Measurements from ENCODE around the gene OST4. TPM values are rescaled to one million over a fixed set of nuclear protein-coding genes. Genes with fewer than 3 reads are reported as not detected.

OST4 gene
- total RNA-seq, 6 donors from 2014 or later = 90.4 to 265 (median 176) TPM

DNA sequence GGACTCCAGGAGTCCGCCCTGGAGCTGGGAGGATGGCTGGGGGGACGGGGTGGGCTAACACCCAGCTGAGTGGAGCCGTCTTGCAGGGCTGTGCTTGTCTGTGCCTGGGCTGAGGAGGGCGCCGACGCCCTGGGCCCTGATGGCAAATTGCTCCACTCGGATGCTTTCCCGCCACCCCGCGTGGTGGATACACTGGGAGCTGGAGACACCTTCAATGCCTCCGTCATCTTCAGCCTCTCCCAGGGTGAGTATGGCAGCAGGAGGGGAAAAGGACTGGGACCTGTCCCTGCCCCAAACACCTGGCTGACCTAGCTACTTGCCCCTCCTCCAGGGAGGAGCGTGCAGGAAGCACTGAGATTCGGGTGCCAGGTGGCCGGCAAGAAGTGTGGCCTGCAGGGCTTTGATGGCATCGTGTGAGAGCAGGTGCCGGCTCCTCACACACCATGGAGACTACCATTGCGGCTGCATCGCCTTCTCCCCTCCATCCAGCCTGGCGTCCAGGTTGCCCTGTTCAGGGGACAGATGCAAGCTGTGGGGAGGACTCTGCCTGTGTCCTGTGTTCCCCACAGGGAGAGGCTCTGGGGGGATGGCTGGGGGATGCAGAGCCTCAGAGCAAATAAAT, 28.0 kb upstream of the OST4 start:
- H3K27ac ChIP-seq = no peak overlapping the region
- ATAC-seq (ENCODE audit: low FRiP score in 2 of 2) (no peak), DNase-seq (peak in 1 of 2 donors; percentile 52)
- peaks cover 7 to 15% (median 10%) of the 10 kb centered on the region in 4 donors for H3K4me1 ChIP-seq
- no peaks in the 10 kb centered on the region for H3K9me3 ChIP-seq
- no peaks in the 10 kb centered on the region for H3K36me3 ChIP-seq
- H3K4me3 ChIP-seq = no peak overlapping the region
- TF ChIP-seq, protein P1, sequence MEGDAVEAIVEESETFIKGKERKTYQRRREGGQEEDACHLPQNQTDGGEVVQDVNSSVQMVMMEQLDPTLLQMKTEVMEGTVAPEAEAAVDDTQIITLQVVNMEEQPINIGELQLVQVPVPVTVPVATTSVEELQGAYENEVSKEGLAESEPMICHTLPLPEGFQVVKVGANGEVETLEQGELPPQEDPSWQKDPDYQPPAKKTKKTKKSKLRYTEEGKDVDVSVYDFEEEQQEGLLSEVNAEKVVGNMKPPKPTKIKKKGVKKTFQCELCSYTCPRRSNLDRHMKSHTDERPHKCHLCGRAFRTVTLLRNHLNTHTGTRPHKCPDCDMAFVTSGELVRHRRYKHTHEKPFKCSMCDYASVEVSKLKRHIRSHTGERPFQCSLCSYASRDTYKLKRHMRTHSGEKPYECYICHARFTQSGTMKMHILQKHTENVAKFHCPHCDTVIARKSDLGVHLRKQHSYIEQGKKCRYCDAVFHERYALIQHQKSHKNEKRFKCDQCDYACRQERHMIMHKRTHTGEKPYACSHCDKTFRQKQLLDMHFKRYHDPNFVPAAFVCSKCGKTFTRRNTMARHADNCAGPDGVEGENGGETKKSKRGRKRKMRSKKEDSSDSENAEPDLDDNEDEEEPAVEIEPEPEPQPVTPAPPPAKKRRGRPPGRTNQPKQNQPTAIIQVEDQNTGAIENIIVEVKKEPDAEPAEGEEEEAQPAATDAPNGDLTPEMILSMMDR (IDR thresholded peaks at IDR 0.05) = no peak
- TF ChIP-seq EP300 (IDR thresholded peaks at IDR 0.05) = no peak
- TF ChIP-seq POLR2AphosphoS5 (IDR thresholded peaks at IDR 0.05) = no peak
- TF ChIP-seq POLR2A (IDR thresholded peaks at IDR 0.05) = no peak
- 91 to 95% methylated on average over 14 to 16 of the region's 19 CpGs for WGBS, 2 donors
- no peaks in the 10 kb centered on the region for H3K27me3 ChIP-seq

DNA sequence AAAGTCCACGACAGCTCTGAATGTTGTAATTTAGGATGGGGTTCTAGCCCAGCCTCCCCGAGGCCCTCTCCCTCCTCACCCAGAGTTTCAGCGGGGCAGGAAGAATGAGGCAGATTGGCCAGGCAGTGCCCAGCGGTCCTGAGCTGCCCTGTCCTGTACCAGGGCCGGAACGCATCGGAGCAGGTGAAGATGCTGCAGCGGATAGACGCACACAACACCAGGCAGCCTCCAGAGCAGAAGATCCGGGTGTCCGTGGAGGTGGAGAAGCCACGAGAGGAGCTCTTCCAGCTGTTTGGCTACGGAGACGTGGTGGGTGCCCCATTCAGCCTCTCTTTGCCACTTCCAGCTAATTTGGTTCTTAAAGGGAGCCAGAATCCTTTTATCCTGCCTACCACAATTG, 25.9 kb upstream of the OST4 start:
- TF ChIP-seq POLR2A (IDR thresholded peaks at IDR 0.05) (no peak), EP300 (IDR thresholded peaks at IDR 0.05) (no peak), POLR2AphosphoS5 (IDR thresholded peaks at IDR 0.05) (no peak)
- TF ChIP-seq, protein P1 (IDR thresholded peaks at IDR 0.05) = no peak
- H3K9me3 ChIP-seq = no peaks in the 10 kb centered on the region
- WGBS, 2 donors = 89 to 91% methylated on average over 14 of the region's 14 CpGs
- H3K4me3 ChIP-seq = no peak overlapping the region
- H3K36me3 ChIP-seq = no peaks in the 10 kb centered on the region
- H3K27ac ChIP-seq = no peak overlapping the region
- peaks cover 7 to 15% (median 10%) of the 10 kb centered on the region in 4 donors for H3K4me1 ChIP-seq
- DNase-seq (peak in 1 of 2 donors; percentile 28), ATAC-seq (ENCODE audit: low FRiP score in 2 of 2) (no peak)
- H3K27me3 ChIP-seq = no peaks in the 10 kb centered on the region

DNA sequence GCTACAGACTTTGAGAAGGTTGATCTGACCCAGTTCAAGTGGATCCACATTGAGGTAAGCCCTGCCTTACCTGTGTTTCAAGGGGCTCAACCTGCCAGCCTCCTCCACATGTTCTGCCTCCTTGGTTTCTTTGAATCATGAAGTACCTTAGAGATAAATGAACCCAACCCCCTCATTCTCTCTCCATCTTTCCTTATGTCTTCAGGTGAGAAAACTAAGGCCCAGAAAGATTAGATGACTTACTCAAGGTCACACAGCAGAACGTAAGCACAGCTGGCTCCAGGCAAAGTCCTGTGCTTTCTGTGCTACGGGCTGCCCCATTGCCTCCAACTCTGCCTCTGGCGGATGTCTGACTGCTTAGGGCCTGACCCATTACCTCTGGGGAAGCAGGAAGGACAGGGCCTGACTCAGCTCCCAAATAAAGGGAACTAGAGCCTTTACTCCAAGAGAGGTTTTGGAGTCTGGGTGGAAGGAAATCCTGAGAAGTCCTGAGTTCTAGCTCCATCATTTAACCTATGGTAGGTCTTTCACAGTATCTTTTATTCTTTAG, 25.4 kb upstream of the OST4 start:
- Histone ChIP-seq H3K4me1 (peaks cover 7 to 15% (median 10%) of the 10 kb centered on the region in 4 donors), H3K27ac (peak overlapping the region in 2 of 4 donors; percentile 41 to 47), H3K27me3 (no peaks in the 10 kb centered on the region), H3K9me3 (no peaks in the 10 kb centered on the region), H3K36me3 (no peaks in the 10 kb centered on the region), H3K4me3 (no peak overlapping the region)
- no peak for DNase-seq
- TF ChIP-seq POLR2AphosphoS5 (IDR thresholded peaks at IDR 0.05) = no peak
- TF ChIP-seq EP300 (IDR thresholded peaks at IDR 0.05) = no peak
- TF ChIP-seq, protein P1 (IDR thresholded peaks at IDR 0.05) = no peak
- no peak for TF ChIP-seq POLR2A (IDR thresholded peaks at IDR 0.05)
- WGBS, 2 donors = 65 to 82% methylated on average over 3 of the region's 3 CpGs
- ATAC-seq (ENCODE audit: low FRiP score in 2 of 2) = peak in 1 of 2 donors; percentile 44

GRCh38 chr2:27095745-27096651, 24.5 kb upstream of the OST4 start:
- Histone ChIP-seq H3K9me3 (no peaks in the 10 kb centered on the region), H3K27ac (peak overlapping the region in 2 of 4 donors; percentile 41 to 47), H3K36me3 (no peaks in the 10 kb centered on the region), H3K27me3 (no peaks in the 10 kb centered on the region), H3K4me3 (peak overlapping the region in 3 of 4 donors; percentile 30 to 49 (median 44)), H3K4me1 (peaks cover 7 to 15% (median 10%) of the 10 kb centered on the region in 4 donors)
- DNase-seq (peak; percentile 27 to 63), ATAC-seq (ENCODE audit: low FRiP score in 2 of 2) (peak; percentile 78 to 88)
- WGBS, 2 donors = 37 to 41% methylated on average over 4 to 14 of the region's 18 CpGs
- no peak for TF ChIP-seq EP300 (IDR thresholded peaks at IDR 0.05)
- TF ChIP-seq POLR2AphosphoS5 (IDR thresholded peaks at IDR 0.05) = no peak
- TF ChIP-seq, protein P1 (IDR thresholded peaks at IDR 0.05) = no peak
- no peak for TF ChIP-seq POLR2A (IDR thresholded peaks at IDR 0.05)

Measured in upper lobe of left lung (tissue), 6 donors.